Effector CD4-positive, alpha-beta T cell (primary cell): Measurements from ENCODE around the gene CYP51A1.
"Not testable (repeated sequence)": the region's sequence is repeated elsewhere in the genome, so short reads cannot be mapped to it uniquely, and the experiment has no call there.

Source experiments
- DNase-seq: peaks from one replicate; pipeline ENCODE4 v3.0.0-alpha.2; 2020
- total RNA-seq: gene quantifications from one replicate; lab custom pipeline; 2026; lab: John Stamatoyannopoulos, UW

The CYP51A1 gene
- 4.5 reads per million, percentile 18 among the genes with 10 or more reads in this experiment for total RNA-seq

GRCh38 chr7:92134271-92135051 lies at the start of gene CYP51A1:
Gene CYP51A1, minus strand, starts transcription at chr7:92134477. Its CDS starts 113 bp downstream, at chr7:92134364.
- peak; percentile 92 for DNase-seq

- peak; percentile 82 for DNase-seq
These were observed 44.9 kb upstream of the CYP51A1 start, which contains the start of gene LRRD1 for GRCh38 chr7:92178928-92179924. Gene LRRD1, minus strand, starts transcription at chr7:92179142. Its CDS starts 13,940 bp downstream, at chr7:92165202.

- no peak for DNase-seq
These were observed 43.1 kb upstream of the CYP51A1 start for GRCh38 chr7:92177362-92177761.

- DNase-seq = not testable (repeated sequence)
These were observed 35.3 kb upstream of the CYP51A1 start for GRCh38 chr7:92169529-92169928.

- DNase-seq = no peak
These were observed 27.0 kb upstream of the CYP51A1 start for GRCh38 chr7:92161271-92161670.

GRCh38 chr7:92158660-92159575 lies 24.6 kb upstream of the CYP51A1 start:
- no peak for DNase-seq

GRCh38 chr7:92156990-92157389 lies 22.7 kb upstream of the CYP51A1 start:
- no peak for DNase-seq

- DNase-seq = no peak
These were observed 20.9 kb upstream of the CYP51A1 start for GRCh38 chr7:92155108-92155739.

- no peak for DNase-seq
These were observed 16.3 kb upstream of the CYP51A1 start for GRCh38 chr7:92150450-92151017.

- no peak for DNase-seq
These were observed 15.5 kb upstream of the CYP51A1 start for GRCh38 chr7:92149736-92150239.

- not testable (repeated sequence) for DNase-seq
These were observed 9.1 kb upstream of the CYP51A1 start for GRCh38 chr7:92143192-92143880.

GRCh38 chr7:92142791-92143190 lies 8.5 kb upstream of the CYP51A1 start:
- DNase-seq = not testable (repeated sequence)

GRCh38 chr7:92141161-92141560 lies 6.9 kb upstream of the CYP51A1 start:
- DNase-seq = no peak

GRCh38 chr7:92137557-92137956 lies 3.3 kb upstream of the CYP51A1 start:
- no peak for DNase-seq

- DNase-seq = peak; percentile 3
These were observed 994 bp upstream of the CYP51A1 start for GRCh38 chr7:92135052-92135889.

GRCh38 chr7:92133737-92134270 lies 473 bp downstream of the CYP51A1 start:
- peak; percentile 40 for DNase-seq

- DNase-seq = no peak
These were observed 1.0 kb downstream of the CYP51A1 start for GRCh38 chr7:92133133-92133736.

GRCh38 chr7:92131764-92132330 lies 2.4 kb downstream of the CYP51A1 start:
- DNase-seq = no peak
